ENCODE measurements around the gene CYB5RL.
A peak's percentile ranks its signal among the peaks of the same experiment; 100 is the strongest.
"Not testable (repeated sequence)": the region's sequence is repeated elsewhere in the genome, so short reads cannot be mapped to it uniquely, and the experiment has no call there.

Gene CYB5RL

GRCh38 chr1:54199765-54200518, at the start of gene CYB5RL, which contains the start of gene MRPL37:
CYB5RL (minus strand) TSS chr1:54200030; CDS start chr1:54195616, 4,414 bp downstream.
MRPL37 (plus strand) TSS chr1:54200167; CDS start chr1:54200244, 77 bp downstream.
- DNase-seq = peak; percentile 100

GRCh38 chr1:54248966-54249365, 49.1 kb upstream of the CYB5RL start:
- no peak for DNase-seq

GRCh38 chr1:54247863-54248515, 48.2 kb upstream of the CYB5RL start:
- no peak for DNase-seq

GRCh38 chr1:54246116-54246721, 46.4 kb upstream of the CYB5RL start:
- no peak for DNase-seq

GRCh38 chr1:54245501-54245900, 45.7 kb upstream of the CYB5RL start:
- DNase-seq = no peak

- DNase-seq = no peak
Measured at GRCh38 chr1:54244655-54245054, 44.8 kb upstream of the CYB5RL start.

- DNase-seq = no peak
Measured at GRCh38 chr1:54243022-54243421, 43.2 kb upstream of the CYB5RL start.

GRCh38 chr1:54241364-54241763, 41.5 kb upstream of the CYB5RL start:
- DNase-seq = no peak

GRCh38 chr1:54240741-54241335, 41.0 kb upstream of the CYB5RL start:
- no peak for DNase-seq

- no peak for DNase-seq
Measured at GRCh38 chr1:54239631-54240031, 39.8 kb upstream of the CYB5RL start.

- no peak for DNase-seq
Measured at GRCh38 chr1:54239035-54239383, 39.2 kb upstream of the CYB5RL start.

- DNase-seq = no peak
Measured at GRCh38 chr1:54238353-54239034, 38.7 kb upstream of the CYB5RL start.

GRCh38 chr1:54237586-54237985, 37.8 kb upstream of the CYB5RL start:
- DNase-seq = no peak

- no peak for DNase-seq
Measured at GRCh38 chr1:54234284-54234683, 34.5 kb upstream of the CYB5RL start.

- DNase-seq = not testable (repeated sequence)
Measured at GRCh38 chr1:54233196-54233595, 33.4 kb upstream of the CYB5RL start.

GRCh38 chr1:54230507-54231339, 30.9 kb upstream of the CYB5RL start:
- no peak for DNase-seq

- DNase-seq = peak; percentile 57
Measured at GRCh38 chr1:54229281-54229891, 29.6 kb upstream of the CYB5RL start.

- no peak for DNase-seq
Measured at GRCh38 chr1:54228638-54229079, 28.8 kb upstream of the CYB5RL start.

- DNase-seq = no peak
Measured at GRCh38 chr1:54227891-54228310, 28.1 kb upstream of the CYB5RL start.

GRCh38 chr1:54227091-54227602, 27.3 kb upstream of the CYB5RL start:
- DNase-seq = peak; percentile 94

GRCh38 chr1:54225986-54226559, 26.2 kb upstream of the CYB5RL start:
- DNase-seq = no peak

Data from DMS53 (cell line).